HG03558 (cell line): ENCODE data around the gene UBIAD1.
"Not testable (repeated sequence)": the region's sequence is repeated elsewhere in the genome, so short reads cannot be mapped to it uniquely, and the experiment has no call there.

Experiments used
- ATAC-seq: cut with Tn5 transposase; IDR thresholded peaks from one replicate; pipeline ENCODE4 v1.9.1; 2021; ENCODE audit warnings: moderate number of reproducible peaks; ENCODE audit not compliant: unreplicated experiment; ENCODE audit errors: extremely low read depth

Gene UBIAD1

GRCh38 chr1:11279152-11279551, 6.2 kb downstream of the UBIAD1 start:
- ATAC-seq, result no peak

- no peak for ATAC-seq
Observed at GRCh38 chr1:11279630-11280029, 6.6 kb downstream of the UBIAD1 start.

GRCh38 chr1:11280719-11281376, 7.8 kb downstream of the UBIAD1 start:
- no peak for ATAC-seq

DNA sequence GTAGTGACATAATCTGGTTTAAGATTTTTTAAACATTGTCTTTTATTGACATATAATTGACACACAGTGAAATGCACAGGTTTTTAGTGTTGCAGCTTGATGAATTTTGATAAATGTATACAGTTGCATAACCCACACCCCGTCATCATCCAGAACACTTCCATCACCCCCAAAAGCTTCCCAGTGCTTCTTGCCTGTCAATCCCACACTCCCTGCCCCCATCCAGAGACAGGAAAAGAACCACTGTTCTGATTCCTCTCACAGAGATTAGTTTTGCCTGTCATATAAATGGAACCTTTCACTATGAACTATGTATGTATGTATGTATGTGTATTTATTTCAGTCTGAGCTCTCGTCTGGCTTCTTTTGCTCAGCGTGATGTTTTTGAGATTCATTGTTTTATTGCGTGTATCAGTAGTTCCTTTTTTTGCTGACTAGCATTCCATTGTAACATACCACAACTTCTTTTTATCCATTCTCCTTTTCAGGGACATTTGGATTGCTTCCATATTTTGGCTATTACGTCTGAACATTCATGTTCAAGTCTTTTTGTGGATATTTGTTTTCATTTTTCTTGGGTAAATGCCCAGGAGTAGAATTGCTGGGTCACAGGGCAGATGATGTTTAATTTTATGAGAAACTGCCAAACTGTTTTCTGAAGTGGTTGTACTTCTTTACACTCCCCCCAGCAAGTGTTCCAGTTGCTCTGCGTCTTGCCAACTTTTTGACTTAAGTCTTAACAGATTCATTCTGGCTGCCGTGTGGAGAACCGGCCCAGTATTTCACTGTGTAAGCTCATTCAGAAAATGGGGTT, 8.7 kb downstream of the UBIAD1 start:
- no peak for ATAC-seq

DNA sequence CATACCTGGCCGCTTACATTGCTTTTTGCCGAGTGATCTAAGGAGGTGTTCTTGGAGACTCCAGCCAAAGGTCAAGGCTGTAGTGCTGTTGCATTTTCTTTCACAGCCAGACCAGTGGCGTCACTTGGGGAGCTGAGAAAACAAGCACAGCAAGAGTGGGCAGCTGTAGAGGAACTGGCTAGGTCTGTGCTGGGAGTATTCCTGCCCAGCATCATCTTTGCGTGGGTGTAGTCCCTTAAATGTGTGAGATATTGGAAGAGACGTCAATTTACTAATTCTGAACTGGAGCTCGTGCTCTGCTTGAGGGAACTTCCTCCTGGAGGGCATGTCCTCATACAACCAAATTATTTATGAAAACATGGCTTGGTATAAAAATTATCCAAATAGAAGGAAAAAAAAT, 10.2 kb downstream of the UBIAD1 start:
- ATAC-seq, result no peak

- no peak for ATAC-seq
Observed at GRCh38 chr1:11284784-11285183, 11.8 kb downstream of the UBIAD1 start.

DNA sequence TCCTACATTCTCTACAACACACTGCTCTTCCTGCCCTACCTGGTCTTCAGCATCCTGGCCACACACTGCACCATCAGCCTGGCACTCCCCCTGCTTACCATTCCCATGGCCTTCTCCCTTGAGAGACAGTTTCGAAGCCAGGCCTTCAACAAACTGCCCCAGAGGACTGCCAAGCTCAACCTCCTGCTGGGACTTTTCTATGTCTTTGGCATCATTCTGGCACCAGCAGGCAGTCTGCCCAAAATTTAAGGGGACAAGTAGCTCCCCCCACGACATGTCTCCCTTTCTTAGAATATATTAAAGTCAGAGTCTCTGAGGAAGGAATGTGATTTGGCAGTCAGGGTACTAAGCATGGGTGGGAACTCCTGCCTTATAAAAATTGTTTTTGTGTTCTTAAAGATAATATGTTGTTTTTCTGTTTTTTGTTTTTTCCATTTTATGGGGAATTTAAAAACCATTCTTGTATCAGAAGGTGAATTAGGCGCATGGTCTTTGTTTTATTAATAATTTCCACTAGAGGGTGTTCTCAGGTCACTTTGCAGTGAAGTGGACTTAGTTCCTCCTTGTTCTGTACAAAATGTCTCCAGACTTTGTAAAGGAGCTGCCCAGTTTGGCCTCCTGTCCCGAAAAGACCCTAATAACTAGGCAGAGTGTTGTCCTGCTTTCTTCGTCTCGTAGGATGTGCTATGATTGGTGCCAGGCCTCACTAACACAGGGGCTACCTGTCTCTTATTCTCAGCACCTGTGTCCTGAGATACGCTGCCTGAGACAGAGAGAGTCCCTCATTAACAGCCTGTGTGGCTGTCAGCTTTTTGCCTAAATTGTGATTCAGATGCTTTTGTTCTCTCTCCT, 13.1 kb downstream of the UBIAD1 start:
- ATAC-seq, result no peak

DNA sequence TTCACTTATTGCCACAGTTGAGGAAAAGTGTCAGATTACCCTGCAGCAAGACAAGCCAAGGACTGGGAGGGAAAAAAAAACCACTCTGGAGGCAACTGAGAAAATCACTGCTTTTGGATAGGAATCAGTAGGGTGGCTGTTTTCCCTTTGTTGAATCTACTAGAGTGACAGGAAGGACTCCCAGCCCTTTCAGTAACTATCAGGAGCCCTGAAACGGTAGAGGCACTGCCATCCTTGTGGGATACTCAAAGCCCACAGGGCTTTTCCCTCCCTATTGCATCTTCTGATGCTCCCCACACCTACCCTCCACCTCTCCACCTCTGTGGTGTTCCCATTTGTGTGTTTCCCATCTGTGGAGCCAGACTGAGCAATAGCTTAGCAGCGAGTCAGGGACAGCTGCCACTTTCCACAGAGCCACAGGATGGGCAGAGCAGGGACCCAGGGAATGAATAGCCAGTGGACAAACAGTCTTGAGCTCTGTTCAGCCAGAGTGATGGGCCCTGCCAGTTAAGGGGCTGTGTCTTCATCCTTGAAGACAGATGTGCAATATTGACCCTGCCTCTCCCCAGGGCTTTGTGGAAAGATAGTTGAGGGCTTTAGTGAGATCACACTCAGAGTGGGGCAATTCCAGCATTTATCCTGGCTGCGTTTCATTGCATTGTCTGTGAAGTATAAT, 13.9 kb downstream of the UBIAD1 start:
- ATAC-seq, result no peak

DNA sequence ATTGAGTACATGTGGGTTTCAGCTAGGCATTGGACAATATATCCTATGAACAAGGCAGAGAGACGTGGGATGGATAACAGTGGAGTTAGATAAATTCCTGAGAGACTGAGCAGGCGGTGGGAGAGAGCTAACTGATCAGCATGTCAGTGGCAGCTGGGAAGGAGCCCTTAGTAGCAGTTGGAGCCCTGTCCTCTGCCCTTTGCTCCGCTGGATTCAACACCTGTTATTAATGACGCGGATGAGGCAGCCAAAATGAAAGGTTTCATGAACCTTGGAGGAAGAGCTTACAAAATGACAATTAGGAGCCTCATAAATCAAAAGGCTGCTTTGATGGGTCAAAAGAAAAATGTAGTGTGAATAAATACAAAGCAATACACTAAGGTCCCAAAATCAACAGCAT, 16.1 kb downstream of the UBIAD1 start:
- no peak for ATAC-seq

- ATAC-seq, result no peak
Observed at GRCh38 chr1:11291049-11291448, 18.1 kb downstream of the UBIAD1 start.

GRCh38 chr1:11293856-11294255, 20.9 kb downstream of the UBIAD1 start:
- ATAC-seq, result no peak

GRCh38 chr1:11294951-11295350, 22.0 kb downstream of the UBIAD1 start:
- no peak for ATAC-seq

- ATAC-seq, result no peak
Observed at GRCh38 chr1:11295905-11296304, 22.9 kb downstream of the UBIAD1 start.

DNA sequence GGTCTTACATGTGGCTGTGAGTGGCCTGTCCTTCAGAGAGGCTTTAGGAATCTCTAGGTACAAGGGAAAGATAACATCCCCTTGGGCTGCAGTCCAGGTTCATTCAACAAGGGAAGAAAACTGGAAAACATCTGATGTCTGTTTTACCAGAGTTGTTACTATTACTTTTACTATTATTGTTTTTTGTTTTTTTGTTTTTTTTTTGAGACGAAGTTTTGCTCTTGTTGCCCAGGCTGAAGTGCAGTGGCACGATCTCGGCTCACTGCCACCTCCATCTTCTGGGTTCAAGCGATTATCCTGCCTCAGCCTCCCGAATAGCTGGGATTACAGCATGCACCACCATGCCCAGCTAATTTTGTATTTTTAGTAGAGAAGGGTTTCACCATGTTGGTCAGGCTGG, 24.8 kb downstream of the UBIAD1 start:
- ATAC-seq, result not testable (repeated sequence)

GRCh38 chr1:11298390-11299224, 25.6 kb downstream of the UBIAD1 start:
- ATAC-seq, result no peak

GRCh38 chr1:11299225-11299574, 26.2 kb downstream of the UBIAD1 start:
- ATAC-seq, result no peak

DNA sequence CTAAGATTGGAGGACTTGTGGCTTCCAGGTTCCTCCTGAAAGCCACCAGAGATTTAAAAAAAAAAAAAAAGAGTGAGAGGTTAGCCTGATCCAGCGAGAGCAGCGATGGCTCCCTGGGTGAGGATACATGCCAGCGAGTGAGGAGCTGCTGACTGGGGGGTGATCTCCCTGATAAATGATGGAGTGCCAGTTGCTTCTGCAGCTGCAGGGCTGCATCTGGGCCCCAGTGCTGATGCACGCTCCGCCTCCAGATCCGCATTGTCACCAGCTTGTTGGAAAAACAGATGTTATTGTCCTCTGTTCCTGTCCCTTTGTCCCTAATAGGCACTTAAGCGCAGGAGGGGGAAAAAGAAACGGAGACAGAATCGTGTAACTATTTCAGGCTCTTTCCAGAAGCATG, 28.6 kb downstream of the UBIAD1 start:
- ATAC-seq, result no peak

DNA sequence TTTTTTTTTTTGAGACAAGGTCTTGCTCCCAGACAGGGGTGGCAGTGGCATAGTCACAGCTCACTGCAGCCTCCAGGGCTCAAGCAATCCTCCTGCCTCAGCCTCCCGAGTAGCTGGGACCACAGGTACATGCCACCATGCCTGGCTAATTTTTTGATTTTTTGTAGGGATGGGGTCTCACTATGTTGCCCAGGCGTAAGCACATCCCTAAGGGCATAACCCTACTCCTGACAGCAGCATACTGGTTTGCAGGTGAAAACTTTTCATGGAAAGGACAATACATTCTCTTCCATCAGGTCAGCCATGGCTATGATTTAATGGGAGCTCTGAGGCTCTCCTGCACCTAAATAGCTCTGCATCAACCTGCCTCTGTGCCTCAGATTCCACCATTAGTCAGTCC, 29.4 kb downstream of the UBIAD1 start:
- ATAC-seq, result no peak

DNA sequence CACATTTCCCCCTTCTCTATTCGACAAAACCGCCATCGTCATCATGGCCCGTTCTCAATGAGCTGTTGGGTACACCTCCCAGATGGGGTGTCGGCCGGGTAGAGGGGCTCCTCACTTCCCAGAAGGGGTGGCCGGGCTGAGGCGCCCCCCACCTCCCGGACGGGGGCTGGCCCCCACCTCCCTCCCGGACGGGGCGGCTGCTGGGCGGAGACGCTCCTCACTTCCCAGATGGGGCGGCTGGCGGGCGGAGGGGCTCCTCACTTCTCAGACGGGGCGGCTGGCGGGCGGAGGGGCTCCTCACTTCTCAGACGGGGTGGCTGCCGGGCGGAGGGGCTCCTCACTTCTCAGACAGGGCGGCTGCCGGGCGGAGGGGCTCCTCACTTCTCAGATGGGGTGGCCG, 32.5 kb downstream of the UBIAD1 start:
- ATAC-seq, result not testable (repeated sequence)

- ATAC-seq, result no peak
Observed at GRCh38 chr1:11307852-11308251, 34.9 kb downstream of the UBIAD1 start.
